Measurements from ENCODE around the gene RPP25.
A peak's percentile ranks its signal among the peaks of the same experiment; 100 is the strongest.

DNA sequence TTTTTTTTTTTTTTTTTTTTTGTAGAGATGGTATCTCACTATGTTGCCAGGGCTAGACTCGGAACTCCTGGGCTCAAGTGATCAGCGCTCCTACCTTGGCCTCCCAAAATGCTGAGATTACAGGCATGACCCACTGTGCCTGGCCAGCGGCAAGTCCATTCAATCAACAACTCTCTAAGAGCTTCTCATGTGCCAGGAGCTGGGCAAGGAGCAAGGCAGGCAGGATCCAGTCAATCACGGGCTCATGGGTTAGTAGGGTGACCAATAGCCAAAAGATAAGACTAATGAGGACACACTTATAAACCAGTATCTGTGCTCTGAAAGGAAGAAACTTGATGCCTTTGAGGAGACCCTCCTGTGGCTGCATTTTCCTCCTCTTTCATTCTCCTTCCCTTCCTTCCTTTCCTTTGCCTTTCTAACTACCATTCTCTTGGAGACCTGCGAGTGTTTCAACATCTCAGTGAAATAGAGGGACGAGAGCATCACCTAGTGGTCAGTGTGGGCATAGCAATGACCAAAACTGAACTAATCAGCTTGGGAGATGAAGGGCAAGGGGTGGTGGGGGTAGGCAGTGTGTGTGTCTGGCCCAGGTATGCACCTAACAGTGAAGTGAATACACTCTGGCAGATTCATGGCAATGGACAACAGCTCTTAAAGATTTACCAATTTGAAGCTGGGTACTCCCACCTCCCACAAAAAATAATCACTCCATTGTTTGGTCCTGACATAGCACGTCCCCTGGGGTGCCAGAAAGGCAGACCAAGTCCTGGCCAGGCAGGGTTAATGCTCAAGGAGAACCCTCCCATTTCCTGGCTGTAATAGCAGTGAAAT, 6.3 kb downstream of the RPP25 start:
- TF ChIP-seq, protein P1, sequence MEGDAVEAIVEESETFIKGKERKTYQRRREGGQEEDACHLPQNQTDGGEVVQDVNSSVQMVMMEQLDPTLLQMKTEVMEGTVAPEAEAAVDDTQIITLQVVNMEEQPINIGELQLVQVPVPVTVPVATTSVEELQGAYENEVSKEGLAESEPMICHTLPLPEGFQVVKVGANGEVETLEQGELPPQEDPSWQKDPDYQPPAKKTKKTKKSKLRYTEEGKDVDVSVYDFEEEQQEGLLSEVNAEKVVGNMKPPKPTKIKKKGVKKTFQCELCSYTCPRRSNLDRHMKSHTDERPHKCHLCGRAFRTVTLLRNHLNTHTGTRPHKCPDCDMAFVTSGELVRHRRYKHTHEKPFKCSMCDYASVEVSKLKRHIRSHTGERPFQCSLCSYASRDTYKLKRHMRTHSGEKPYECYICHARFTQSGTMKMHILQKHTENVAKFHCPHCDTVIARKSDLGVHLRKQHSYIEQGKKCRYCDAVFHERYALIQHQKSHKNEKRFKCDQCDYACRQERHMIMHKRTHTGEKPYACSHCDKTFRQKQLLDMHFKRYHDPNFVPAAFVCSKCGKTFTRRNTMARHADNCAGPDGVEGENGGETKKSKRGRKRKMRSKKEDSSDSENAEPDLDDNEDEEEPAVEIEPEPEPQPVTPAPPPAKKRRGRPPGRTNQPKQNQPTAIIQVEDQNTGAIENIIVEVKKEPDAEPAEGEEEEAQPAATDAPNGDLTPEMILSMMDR (IDR thresholded peaks at IDR 0.05), result peak; percentile 92 to 98 (median 95)
- TF ChIP-seq POLR2A (IDR thresholded peaks at IDR 0.05), result no peak

Measured in heart left ventricle (tissue), 13 donors.